ENCODE data around the gene FRS3. TPM values are rescaled to one million over a fixed set of nuclear protein-coding genes. Genes with fewer than 3 reads are reported as not detected.

Gene FRS3
- polyA plus RNA-seq, 6 donors from 2014 or later, result 1.5 to 3.3 (median 1.8) TPM; not detected in 1

DNA sequence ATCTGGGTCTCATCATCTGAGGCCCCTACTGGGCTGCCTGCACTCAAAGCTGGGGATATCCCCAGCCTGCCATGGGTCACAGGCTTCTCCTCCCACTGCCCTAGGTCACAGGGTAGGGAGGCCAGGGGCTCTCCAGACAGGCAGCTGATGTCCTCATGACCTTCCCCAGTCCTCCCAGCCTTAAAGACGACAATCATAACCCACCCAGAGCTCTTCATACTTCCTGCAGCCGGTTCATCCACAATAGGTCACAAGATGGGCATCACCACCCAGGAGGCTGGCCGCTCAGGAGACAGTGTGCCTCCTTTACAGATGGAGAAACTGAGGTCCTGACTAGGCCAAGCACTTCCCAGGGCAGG lies 59.5 kb downstream of the FRS3 start:
- no peaks in the 10 kb centered on the region for H3K27me3 Mint-ChIP-seq
- H3K4me3 Mint-ChIP-seq, result peak overlapping the region in 7 of 8 donors; percentile 35 to 96 (median 69)
- no peaks in the 10 kb centered on the region for H3K36me3 Mint-ChIP-seq
- H3K9me3 Mint-ChIP-seq, result no peaks in the 10 kb centered on the region
- peak overlapping the region in 5 of 6 donors; percentile 70 to 98 (median 93) for H3K27ac Mint-ChIP-seq
- ATAC-seq (ENCODE audit: low read depth in 2 of 2), result peak; percentile 10 to 16
- DNase-seq, result peak; percentile 20
- H3K4me1 Mint-ChIP-seq, result peaks cover 88 to 99% (median 98%) of the 10 kb centered on the region in 3 donors

Other genes with a start within 250 kb of the FRS3 start
- gene FOXP4, start 233.5 kb downstream of the FRS3 start, polyA plus RNA-seq (ENCODE audit: low read depth in 6 of 6), result 1 to 10 TPM in 5 of 6 donors, under 1 TPM in 1; 0.55 to 4.7 (median 2.2) TPM
- gene MDFI, start 141.4 kb downstream of the FRS3 start, polyA plus RNA-seq (ENCODE audit: low read depth in 6 of 6), result not detected
- gene TFEB, start 44.3 kb downstream of the FRS3 start, polyA plus RNA-seq (ENCODE audit: low read depth in 6 of 6), result 100 to 1,000 TPM in 1 of 6 donors, 10 to 100 TPM in 5; 52.3 to 145 (median 72.6) TPM
- gene PGC, start 32.5 kb downstream of the FRS3 start, polyA plus RNA-seq (ENCODE audit: low read depth in 6 of 6), result not detected
- gene PRICKLE4, start 882 bp upstream of the FRS3 start, polyA plus RNA-seq (ENCODE audit: low read depth in 6 of 6), result not detected
- 100 to 1,000 TPM; 366 to 456 (median 377) TPM for gene TOMM6, start 7.8 kb upstream of the FRS3 start, polyA plus RNA-seq (ENCODE audit: low read depth in 6 of 6)
- gene USP49, start 115.5 kb upstream of the FRS3 start, polyA plus RNA-seq (ENCODE audit: low read depth in 6 of 6), result 1 to 10 TPM in 1 of 6 donors, under 1 TPM in 4, not detected in 1; 0.62 to 1.0 (median 0.69) TPM
- gene MED20, start 141.2 kb upstream of the FRS3 start, polyA plus RNA-seq (ENCODE audit: low read depth in 6 of 6), result 10 to 100 TPM in 4 of 6 donors, 1 to 10 TPM in 2; 9.5 to 12.0 (median 10.5) TPM
- 1 to 10 TPM; 3.0 to 8.6 (median 5.5) TPM for gene BYSL, start 141.6 kb upstream of the FRS3 start, polyA plus RNA-seq (ENCODE audit: low read depth in 6 of 6)
- gene CCND3, start 161.9 kb upstream of the FRS3 start, polyA plus RNA-seq (ENCODE audit: low read depth in 6 of 6), result 100 to 1,000 TPM; 207 to 529 (median 394) TPM

Data from naive B cell (primary cell).